ENCODE measurements around the gene RGS14. TPM values are rescaled to one million over a fixed set of nuclear protein-coding genes. Genes with fewer than 3 reads are reported as not detected.
A peak's percentile ranks its signal among the peaks of the same experiment; 100 is the strongest.

RGS14 gene
- total RNA-seq, 4 donors from 2014 or later, result 3.7 to 18.3 (median 11.9) TPM

DNA sequence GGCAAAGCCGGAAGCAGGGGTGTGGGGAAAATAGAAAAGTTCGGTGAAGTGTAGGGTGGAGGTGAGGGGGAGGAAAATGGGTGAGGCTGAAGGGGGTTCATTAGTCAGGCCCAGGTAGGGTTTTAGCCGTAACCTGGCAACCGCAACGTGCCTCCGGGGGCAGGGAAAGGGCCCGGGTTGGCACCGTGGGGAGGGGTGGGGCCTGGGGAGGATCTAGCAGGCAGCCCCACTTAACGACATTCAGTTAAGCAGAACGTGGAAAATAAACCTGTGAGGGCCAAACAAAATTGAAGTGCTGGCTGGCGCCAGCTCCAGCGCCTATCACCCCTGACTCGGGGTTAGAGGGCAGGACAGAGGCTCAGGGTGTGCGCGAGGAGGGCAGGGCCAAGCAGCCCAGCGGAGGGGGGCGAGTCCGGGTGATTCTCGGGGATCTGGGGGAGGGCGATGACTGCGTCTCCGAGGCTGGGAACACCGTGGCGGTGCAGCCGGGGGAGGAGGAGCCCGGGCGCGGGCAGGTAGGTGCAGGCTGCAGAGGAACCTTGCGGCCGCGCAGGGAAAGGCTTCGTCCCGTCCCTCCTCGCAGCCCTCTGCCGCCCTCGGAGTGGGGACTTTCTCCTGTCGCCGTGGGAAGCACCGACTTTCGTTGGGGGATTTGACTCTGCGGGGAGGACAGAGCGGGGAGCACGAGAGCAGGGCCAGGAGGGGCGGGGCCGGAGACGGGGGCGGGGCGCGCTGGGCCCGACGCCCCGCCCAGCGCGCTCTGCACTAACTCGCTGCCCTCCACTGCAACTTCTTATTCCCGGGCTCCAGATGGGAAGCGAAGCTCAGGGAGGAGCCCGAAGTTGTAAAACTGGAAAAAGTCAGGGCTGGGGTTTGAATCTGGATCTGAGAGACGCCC lies 5.1 kb downstream of the RGS14 start:
- Histone ChIP-seq H3K9me3 (no peaks in the 10 kb centered on the region), H3K27ac (replicated peaks in 1 of 4) (peak overlapping the region in 2 of 4 donors; percentile 34 to 39), H3K36me3 (no peaks in the 10 kb centered on the region), H3K4me1 (peaks cover 39 to 60% (median 51%) of the 10 kb centered on the region in 4 donors), H3K4me3 (peak overlapping the region; percentile 51 to 66 (median 52)), H3K27me3 (no peaks in the 10 kb centered on the region)
- TF ChIP-seq EP300 (IDR thresholded peaks at IDR 0.05) (no peak), POLR2A (IDR thresholded peaks at IDR 0.05; ENCODE audit: low read depth) (no peak), POLR2AphosphoS5 (IDR thresholded peaks at IDR 0.05) (no peak)
- TF ChIP-seq, protein P1, sequence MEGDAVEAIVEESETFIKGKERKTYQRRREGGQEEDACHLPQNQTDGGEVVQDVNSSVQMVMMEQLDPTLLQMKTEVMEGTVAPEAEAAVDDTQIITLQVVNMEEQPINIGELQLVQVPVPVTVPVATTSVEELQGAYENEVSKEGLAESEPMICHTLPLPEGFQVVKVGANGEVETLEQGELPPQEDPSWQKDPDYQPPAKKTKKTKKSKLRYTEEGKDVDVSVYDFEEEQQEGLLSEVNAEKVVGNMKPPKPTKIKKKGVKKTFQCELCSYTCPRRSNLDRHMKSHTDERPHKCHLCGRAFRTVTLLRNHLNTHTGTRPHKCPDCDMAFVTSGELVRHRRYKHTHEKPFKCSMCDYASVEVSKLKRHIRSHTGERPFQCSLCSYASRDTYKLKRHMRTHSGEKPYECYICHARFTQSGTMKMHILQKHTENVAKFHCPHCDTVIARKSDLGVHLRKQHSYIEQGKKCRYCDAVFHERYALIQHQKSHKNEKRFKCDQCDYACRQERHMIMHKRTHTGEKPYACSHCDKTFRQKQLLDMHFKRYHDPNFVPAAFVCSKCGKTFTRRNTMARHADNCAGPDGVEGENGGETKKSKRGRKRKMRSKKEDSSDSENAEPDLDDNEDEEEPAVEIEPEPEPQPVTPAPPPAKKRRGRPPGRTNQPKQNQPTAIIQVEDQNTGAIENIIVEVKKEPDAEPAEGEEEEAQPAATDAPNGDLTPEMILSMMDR (IDR thresholded peaks at IDR 0.05), result no peak
- DNase-seq (ENCODE audit: extremely low spot score), result no peak
- intact Hi-C loops (cut with DNase I), result no loop called here
- WGBS, result 43% methylated on average over 18 of the region's 59 CpGs

DNA sequence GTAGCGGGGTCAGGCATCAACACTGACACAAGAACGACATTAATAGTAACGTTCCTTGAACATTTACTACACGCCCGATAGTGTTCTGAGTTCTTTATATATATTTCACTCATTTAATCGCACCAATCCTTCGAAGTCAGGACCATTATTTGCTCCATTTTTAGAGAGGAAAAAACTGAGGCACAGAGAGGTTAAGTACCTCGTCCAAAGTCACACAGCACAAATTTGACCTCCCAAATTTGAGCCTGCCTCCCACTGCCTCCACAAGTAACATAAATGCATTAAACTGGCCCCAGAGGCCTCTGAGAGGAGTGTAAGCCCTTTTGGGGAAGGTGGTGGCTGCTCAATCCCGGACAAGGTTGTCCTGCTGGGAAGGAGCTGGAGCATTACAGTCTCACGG lies 5.8 kb downstream of the RGS14 start:
- TF ChIP-seq, protein P1 (IDR thresholded peaks at IDR 0.05), result no peak
- Histone ChIP-seq H3K4me3 (peak overlapping the region; percentile 51 to 66 (median 52)), H3K27me3 (no peaks in the 10 kb centered on the region), H3K27ac (replicated peaks in 1 of 4) (no peak overlapping the region), H3K9me3 (no peaks in the 10 kb centered on the region), H3K4me1 (peaks cover 33 to 60% (median 51%) of the 10 kb centered on the region in 4 donors), H3K36me3 (no peaks in the 10 kb centered on the region)
- WGBS, result 42% methylated on average over 10 of the region's 10 CpGs
- intact Hi-C loops (cut with DNase I), result no loop called here
- DNase-seq (ENCODE audit: extremely low spot score), result no peak

DNA sequence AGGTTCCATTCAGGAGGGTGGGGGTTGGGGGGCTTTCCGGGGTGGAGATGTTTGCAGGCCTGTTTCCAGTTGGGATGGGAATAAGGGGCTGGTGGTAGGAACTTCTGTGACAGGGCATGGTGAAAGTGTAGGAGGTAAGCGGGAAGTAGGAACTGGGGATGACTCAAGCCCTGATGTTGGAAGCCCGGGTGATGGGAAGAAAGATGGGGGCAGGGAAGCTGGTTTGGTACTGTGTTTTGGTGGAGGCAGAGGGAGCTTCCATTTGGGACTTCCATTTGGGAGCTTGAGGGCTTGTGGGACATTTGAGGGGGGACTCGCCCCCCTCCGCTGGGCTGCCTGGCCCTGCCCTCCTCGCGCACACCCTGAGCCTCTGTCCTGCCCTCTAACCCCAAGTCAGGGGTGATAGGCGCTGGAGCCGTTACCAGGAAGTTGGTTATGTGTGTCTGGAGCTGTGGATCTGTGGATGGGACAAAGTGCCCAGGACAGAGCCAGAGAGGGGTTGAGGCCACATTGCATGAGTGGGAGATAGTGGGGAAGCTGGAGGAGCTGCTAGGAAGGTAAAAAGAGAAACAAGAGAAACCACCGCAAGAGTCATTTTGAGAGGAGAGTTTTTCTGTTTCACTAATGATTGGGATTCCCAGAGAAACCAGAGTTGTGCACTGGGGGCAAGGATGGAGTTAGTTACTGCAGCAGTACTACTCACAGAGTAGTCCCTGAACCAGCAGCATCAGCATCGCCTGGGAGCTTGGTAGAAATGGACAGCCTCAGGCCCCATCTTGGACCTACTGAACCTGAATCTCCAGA lies 6.6 kb downstream of the RGS14 start:
- WGBS, result 85% methylated on average over 11 of the region's 11 CpGs
- H3K4me3 ChIP-seq, result no peak overlapping the region
- H3K27me3 ChIP-seq, result no peaks in the 10 kb centered on the region
- no peaks in the 10 kb centered on the region for H3K9me3 ChIP-seq
- DNase-seq (ENCODE audit: extremely low spot score), result no peak
- H3K4me1 ChIP-seq, result peaks cover 32 to 60% (median 47%) of the 10 kb centered on the region in 4 donors
- no peaks in the 10 kb centered on the region for H3K36me3 ChIP-seq
- TF ChIP-seq EP300 (IDR thresholded peaks at IDR 0.05) (no peak), POLR2A (IDR thresholded peaks at IDR 0.05; ENCODE audit: low read depth) (no peak), POLR2AphosphoS5 (IDR thresholded peaks at IDR 0.05) (no peak)
- TF ChIP-seq, protein P1 (IDR thresholded peaks at IDR 0.05), result no peak
- intact Hi-C loops (cut with DNase I), result no loop called here
- no peak overlapping the region for H3K27ac ChIP-seq (replicated peaks in 1 of 4)

DNA sequence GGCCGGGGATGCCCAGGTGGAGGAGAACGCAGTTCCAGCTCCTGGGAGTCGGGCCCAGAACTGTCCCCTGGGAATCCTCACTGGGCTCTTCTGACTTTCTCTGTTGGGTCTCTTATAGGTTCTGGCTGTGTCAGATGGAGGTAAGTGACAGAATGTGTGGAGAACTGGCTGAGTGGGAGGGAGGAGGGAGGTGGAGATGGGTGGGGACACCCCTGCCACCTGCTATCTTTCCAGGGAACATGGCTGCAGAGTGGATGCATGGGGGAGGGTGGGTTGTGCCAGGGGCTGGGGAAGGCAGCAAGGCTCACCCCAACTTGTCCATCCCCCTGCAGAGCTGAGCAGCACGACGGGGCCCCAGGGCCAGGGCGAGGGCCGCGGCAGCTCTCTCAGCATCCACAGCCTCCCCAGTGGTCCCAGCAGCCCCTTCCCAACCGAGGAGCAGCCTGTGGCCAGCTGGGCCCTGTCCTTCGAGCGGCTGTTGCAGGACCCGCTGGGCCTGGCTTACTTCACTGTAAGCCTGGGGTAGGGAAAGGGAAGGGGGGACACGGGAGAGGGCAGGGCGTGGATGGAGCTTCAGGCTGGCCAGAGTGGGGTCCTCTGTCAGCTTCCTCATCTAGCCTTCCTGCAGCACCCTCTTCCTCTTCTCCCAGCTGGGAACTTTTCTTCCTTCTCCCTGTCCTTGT lies 8.3 kb downstream of the RGS14 start:
- no peaks in the 10 kb centered on the region for H3K9me3 ChIP-seq

More for the DNA sequence above, 8.3 kb downstream of the RGS14 start:
- intact Hi-C loops (cut with DNase I), result no loop called here
- 56% methylated on average over 10 of the region's 14 CpGs for WGBS
- peaks cover 35 to 71% (median 54%) of the 10 kb centered on the region in 4 donors for H3K4me1 ChIP-seq
- DNase-seq (ENCODE audit: extremely low spot score), result no peak
- no peaks in the 10 kb centered on the region for H3K27me3 ChIP-seq
- peak overlapping the region; percentile 52 to 66 (median 58) for H3K4me3 ChIP-seq
- no peaks in the 10 kb centered on the region for H3K36me3 ChIP-seq
- peak overlapping the region; percentile 90 to 95 (median 93) for H3K27ac ChIP-seq (replicated peaks in 1 of 4)
- no peak for TF ChIP-seq POLR2AphosphoS5 (IDR thresholded peaks at IDR 0.05)
- TF ChIP-seq POLR2A (IDR thresholded peaks at IDR 0.05; ENCODE audit: low read depth), result no peak
- TF ChIP-seq EP300 (IDR thresholded peaks at IDR 0.05), result no peak
- TF ChIP-seq, protein P1 (IDR thresholded peaks at IDR 0.05), result no peak
